DND-41 (cell line): Measurements from ENCODE around the gene RGS7BP.

ENCODE experiments used
- ATAC-seq: fragments of 200-7000 bp; cut with Tn5 transposase; 3 replicates; pipeline ENCODE4 v1.9.1; 2021; ENCODE audit warnings: low read depth; ENCODE audit not compliant: insufficient read depth
- DNase-seq: peaks from one replicate; pipeline ENCODE4 v3.0.0-alpha.2; 2020
- H2AFZ ChIP-seq: 2 replicates; pipeline ENCODE4 v1.6.0; 2012; ENCODE audit warnings: low read depth, low read length
- H3K27ac ChIP-seq: 2 replicates; pipeline ENCODE4 v1.5.1; 2012; ENCODE audit warnings: low read length, inconsistent platforms
- H3K27me3 ChIP-seq: fragments of 200-600 bp; sonication (generic); 2 replicates; pipeline ENCODE4 v1.6.0; 2012; ENCODE audit warnings: low read length, mild to moderate bottlenecking, inconsistent platforms; ENCODE audit not compliant: insufficient read depth, poor library complexity
- H3K36me3 ChIP-seq: 2 replicates; pipeline ENCODE4 v1.5.1; 2012; ENCODE audit warnings: low read length, inconsistent platforms; ENCODE audit not compliant: insufficient read depth
- H3K4me1 ChIP-seq: 2 replicates; pipeline ENCODE4 v1.5.1; 2012; ENCODE audit warnings: mild to moderate bottlenecking, low read length; ENCODE audit not compliant: insufficient read depth
- H3K4me2 ChIP-seq: 2 replicates; pipeline ENCODE4 v1.6.0; 2012; ENCODE audit warnings: mild to moderate bottlenecking, moderate library complexity, low read length, inconsistent platforms; ENCODE audit not compliant: insufficient read depth
- H3K4me3 ChIP-seq, 2 experiments: fragments of 200-600 bp in 1 of 2; shearing (Covaris generic) in 1 of 2; 2 replicates each; pipeline ENCODE4 v1.5.1; 2012 to 2016; ENCODE audit warnings: inconsistent platforms in 2 of 2, low read length in 2 of 2, mild to moderate bottlenecking in 2 of 2, low read depth in 1 of 2, moderate library complexity in 1 of 2
- H3K79me2 ChIP-seq: 2 replicates; pipeline ENCODE4 v1.6.0; 2012; ENCODE audit warnings: low read length, inconsistent platforms; ENCODE audit not compliant: insufficient read depth
- H3K9ac ChIP-seq: 2 replicates; pipeline ENCODE4 v1.6.0; 2012; ENCODE audit warnings: low read depth, mild to moderate bottlenecking, inconsistent platforms, low read length, moderate library complexity
- H3K9me3 ChIP-seq: 2 replicates; pipeline ENCODE4 v1.5.1; 2012; ENCODE audit warnings: low read length, moderate library complexity, mild to moderate bottlenecking, inconsistent platforms; ENCODE audit not compliant: insufficient read depth, severe bottlenecking
- H4K20me1 ChIP-seq: 2 replicates; pipeline ENCODE4 v1.6.0; 2012; ENCODE audit warnings: low read length; ENCODE audit not compliant: insufficient read depth
- CTCF ChIP-seq: IDR thresholded peaks from 2 replicates; pipeline ENCODE4 v1.5.1; 2012; ENCODE audit warnings: borderline replicate concordance, low read length, moderate library complexity, mild to moderate bottlenecking; ENCODE audit not compliant: poor library complexity, severe bottlenecking; ENCODE audit errors: extremely low read depth
- EZH2 ChIP-seq: IDR thresholded peaks from 3 replicates; pipeline ENCODE4 v1.6.1; 2012; ENCODE audit warnings: borderline replicate concordance, low read depth, mild to moderate bottlenecking, moderate library complexity, low read length, inconsistent platforms; ENCODE audit not compliant: severe bottlenecking

Gene RGS7BP

DNA sequence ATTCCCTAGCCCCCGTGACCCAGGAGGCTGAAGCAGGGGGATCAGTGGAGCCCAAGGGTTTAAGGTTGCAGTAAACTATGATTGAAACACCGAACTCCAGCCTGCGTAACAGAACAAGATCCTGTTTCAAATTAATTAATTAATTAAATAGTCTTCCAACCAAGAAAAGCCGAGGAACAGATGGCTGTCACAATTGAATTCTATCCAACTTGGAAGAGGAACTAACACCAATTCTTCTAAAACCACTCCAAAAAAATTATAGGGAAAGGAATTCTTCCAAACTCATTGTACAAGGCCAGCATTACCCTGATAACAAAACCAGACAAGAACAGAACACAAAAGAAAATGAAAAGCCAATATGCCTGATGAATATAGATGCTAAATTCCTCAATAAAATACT is 43.4 kb upstream of the RGS7BP start:
- Histone ChIP-seq H3K4me2 (no peak overlapping the region), H3K27ac (no peak overlapping the region), H3K9me3 (no peaks in the 10 kb centered on the region), H3K27me3 (no peaks in the 10 kb centered on the region), H2AFZ (no peak overlapping the region), H3K4me3 (no peak overlapping the region), H3K79me2 (no peaks in the 10 kb centered on the region), H3K36me3 (no peaks in the 10 kb centered on the region), H3K9ac (no peak overlapping the region), H3K4me1 (no peaks in the 10 kb centered on the region), H4K20me1 (no peaks in the 10 kb centered on the region)
- ATAC-seq (no peak), DNase-seq (no peak)
- TF ChIP-seq EZH2, result no peak
- no peak for TF ChIP-seq CTCF

GRCh38 chr5:64486163-64486562 is 19.7 kb upstream of the RGS7BP start:
- H3K4me3 ChIP-seq, result no peak overlapping the region
- no peaks in the 10 kb centered on the region for H3K27me3 ChIP-seq
- H3K36me3 ChIP-seq, result no peaks in the 10 kb centered on the region
- H3K9me3 ChIP-seq, result no peaks in the 10 kb centered on the region
- TF ChIP-seq CTCF (no peak), EZH2 (no peak)
- ATAC-seq (no peak), DNase-seq (no peak)
- no peaks in the 10 kb centered on the region for H4K20me1 ChIP-seq
- H3K27ac ChIP-seq, result no peak overlapping the region
- H3K4me1 ChIP-seq, result no peaks in the 10 kb centered on the region
- H3K4me2 ChIP-seq, result no peak overlapping the region
- H2AFZ ChIP-seq, result no peak overlapping the region
- no peak overlapping the region for H3K9ac ChIP-seq
- no peaks in the 10 kb centered on the region for H3K79me2 ChIP-seq

DNA sequence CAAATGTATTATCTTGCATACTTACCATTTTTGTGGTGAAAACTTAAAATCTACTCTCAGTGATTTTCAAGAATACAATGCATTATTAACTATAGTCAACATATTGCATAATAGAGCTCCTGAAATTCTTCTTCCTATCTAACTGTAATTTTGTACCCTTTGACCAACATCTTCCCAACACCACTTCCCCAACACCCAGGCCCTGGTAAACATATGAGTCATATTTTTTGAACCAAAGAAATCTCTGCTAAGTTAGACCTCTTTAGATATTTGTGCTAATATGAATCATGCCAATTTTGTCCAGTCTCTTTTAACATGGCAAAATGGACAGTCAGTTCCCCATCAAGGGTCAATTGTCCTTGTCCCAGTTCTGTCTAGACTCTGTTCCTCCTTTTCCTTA is 18.5 kb upstream of the RGS7BP start:
- TF ChIP-seq EZH2 (no peak), CTCF (no peak)
- Histone ChIP-seq H3K27ac (no peak overlapping the region), H3K9ac (no peak overlapping the region), H3K36me3 (no peaks in the 10 kb centered on the region), H2AFZ (no peak overlapping the region), H3K4me1 (no peaks in the 10 kb centered on the region), H4K20me1 (no peaks in the 10 kb centered on the region), H3K9me3 (no peaks in the 10 kb centered on the region), H3K4me2 (no peak overlapping the region), H3K4me3 (no peak overlapping the region), H3K27me3 (no peaks in the 10 kb centered on the region), H3K79me2 (no peaks in the 10 kb centered on the region)
- no peak for DNase-seq
- no peak for ATAC-seq

GRCh38 chr5:64489857-64490256 is 16.0 kb upstream of the RGS7BP start:
- Histone ChIP-seq H2AFZ (no peak overlapping the region), H3K27ac (no peak overlapping the region), H3K4me2 (no peak overlapping the region), H3K4me1 (no peaks in the 10 kb centered on the region), H3K79me2 (no peaks in the 10 kb centered on the region), H4K20me1 (no peaks in the 10 kb centered on the region), H3K9ac (no peak overlapping the region), H3K9me3 (no peaks in the 10 kb centered on the region), H3K27me3 (no peaks in the 10 kb centered on the region), H3K4me3 (no peak overlapping the region), H3K36me3 (no peaks in the 10 kb centered on the region)
- TF ChIP-seq CTCF, result no peak
- no peak for TF ChIP-seq EZH2
- ATAC-seq (no peak), DNase-seq (no peak)
